Body of pancreas (tissue), 4 donors: ENCODE results near the gene VEZT. TPM values are rescaled to one million over a fixed set of nuclear protein-coding genes. Genes with fewer than 3 reads are reported as not detected.
"Not testable (repeated sequence)": the region's sequence is repeated elsewhere in the genome, so short reads cannot be mapped to it uniquely, and the experiment has no call there.

Source experiments
- ATAC-seq: fragments of 150-250 bp; one replicate; pipeline ENCODE4 v1.9.1; 2016
- DNase-seq, 4 donors: peaks; one replicate each; pipeline ENCODE4 v3.0.0-alpha.2; 2019
- H3K27ac ChIP-seq, 4 donors: fragments of 200-600 bp; sonication (generic); 1 replicate in 3 of 4; 2 replicates in 1 of 4; pipeline versions ENCODE4 v1.5.1 to v1.6.1; 2016 to 2019; ENCODE audit warnings: mild to moderate bottlenecking in 1 of 4, mixed read lengths in 1 of 4, moderate library complexity in 1 of 4
- H3K27me3 ChIP-seq, 2 donors: fragments of 200-600 bp; sonication (generic); one replicate each; pipeline ENCODE4 v1.6.0; 2016; ENCODE audit warnings: mild to moderate bottlenecking in 1 of 2
- H3K36me3 ChIP-seq, 2 donors: fragments of 200-600 bp; sonication (generic); replicated peaks in 1 of 2; 2 replicates each; pipeline ENCODE4 v1.5.1; 2016; ENCODE audit warnings: low read depth in 2 of 2; ENCODE audit not compliant: insufficient read depth in 1 of 2
- H3K4me1 ChIP-seq: fragments of 200-600 bp; sonication (generic); one replicate; pipeline ENCODE4 v1.6.0; 2016
- H3K4me3 ChIP-seq, 2 donors: fragments of 200-600 bp; sonication (generic); 1 replicate in 1 of 2; 2 replicates in 1 of 2; pipeline ENCODE4 v1.5.1; 2016 to 2019
- H3K9me3 ChIP-seq, 3 donors: fragments of 200-600 bp; sonication (generic); 1 replicate in 2 of 3; 2 replicates in 1 of 3; pipeline ENCODE4 v1.5.1; 2016
- CTCF ChIP-seq, 7 experiments: fragments of 450-650 bp in 4 of 7; fragments of 200-600 bp in 3 of 7; sonication (generic) in 3 of 7; IDR thresholded peaks; one replicate each; pipeline ENCODE4 v1.5.1; 2016 to 2019; ENCODE audit warnings: antibody characterized with exemption in 7 of 7
- POLR2A ChIP-seq, 3 donors: fragments of 450-650 bp; IDR thresholded peaks; one replicate each; pipeline ENCODE4 v1.6.1; 2016; ENCODE audit warnings: antibody characterized with exemption in 3 of 3, mild to moderate bottlenecking in 2 of 3
- WGBS, 2 donors: methylation state at CpG; one replicate each; pipeline ENCODE4 v1.1.5; 2017; 5-methylcytosine and 5-hydroxymethylcytosine counted together
- intact Hi-C: fragments of 100-400 bp; cut with DNase I; formaldehyde crosslinking; loops from one replicate; pipeline ENCODE4 v1.15.1; 2023
- total RNA-seq, 2 donors: library from RNA; depleted of rRNA; stranded (reverse); fragments of >200 nt; gene quantifications; one replicate each; pipeline ENCODE4 v1.1.0, GENCODE V29; 2016

Gene VEZT
- total RNA-seq, 2 donors from 2014 or later, result 50.8 to 56.4 TPM

- no peaks in the 10 kb centered on the region for H3K27me3 ChIP-seq
- H3K4me1 ChIP-seq, result no peaks in the 10 kb centered on the region
- no peaks in the 10 kb centered on the region for H3K36me3 ChIP-seq
- no peaks in the 10 kb centered on the region for H3K9me3 ChIP-seq
- no peak overlapping the region for H3K27ac ChIP-seq
- TF ChIP-seq CTCF (IDR thresholded peaks at IDR 0.05) (no peak), POLR2A (IDR thresholded peaks at IDR 0.05) (no peak)
- ATAC-seq (no peak), DNase-seq (no peak)
- H3K4me3 ChIP-seq, result no peak overlapping the region
- intact Hi-C loops, result no loop called here
Measured at GRCh38 chr12:95192271-95192670, 25.3 kb upstream of the VEZT start.

- no peaks in the 10 kb centered on the region for H3K27me3 ChIP-seq
- no peaks in the 10 kb centered on the region for H3K9me3 ChIP-seq
- 94% methylated on average over 3 of the region's 3 CpGs for WGBS, 2 donors
- no peak for DNase-seq
- H3K4me1 ChIP-seq, result no peaks in the 10 kb centered on the region
- no peak for TF ChIP-seq CTCF (IDR thresholded peaks at IDR 0.05)
- TF ChIP-seq POLR2A (IDR thresholded peaks at IDR 0.05), result no peak
- no peaks in the 10 kb centered on the region for H3K36me3 ChIP-seq
- no peak for ATAC-seq
- no peak overlapping the region for H3K27ac ChIP-seq
- intact Hi-C loops, result no loop called here
- no peak overlapping the region for H3K4me3 ChIP-seq
Measured at GRCh38 chr12:95193139-95193538, 24.5 kb upstream of the VEZT start.

- no peaks in the 10 kb centered on the region for H3K9me3 ChIP-seq
- peaks cover 8% of the 10 kb centered on the region for H3K4me1 ChIP-seq
- WGBS, 2 donors, result 67 to 69% methylated on average over 3 of the region's 3 CpGs
- H3K27ac ChIP-seq, result no peak overlapping the region
- no peaks in the 10 kb centered on the region for H3K36me3 ChIP-seq
- no peak overlapping the region for H3K4me3 ChIP-seq
- DNase-seq (no peak), ATAC-seq (no peak)
- intact Hi-C loops, result no loop called here
- TF ChIP-seq POLR2A (IDR thresholded peaks at IDR 0.05) (no peak), CTCF (IDR thresholded peaks at IDR 0.05) (no peak)
- H3K27me3 ChIP-seq, result no peaks in the 10 kb centered on the region
Measured at GRCh38 chr12:95195122-95195521, 22.5 kb upstream of the VEZT start.

GRCh38 chr12:95196875-95197569 lies 20.6 kb upstream of the VEZT start:
- H3K27ac ChIP-seq, intact Hi-C loops, H3K9me3 ChIP-seq, ATAC-seq, DNase-seq, H3K27me3 ChIP-seq, H3K4me3 ChIP-seq, H3K36me3 ChIP-seq: not testable (repeated sequence)
- H3K4me1 ChIP-seq, result peaks cover 25% of the 10 kb centered on the region
- WGBS, 2 donors, result 93 to 96% methylated on average over 7 of the region's 7 CpGs

GRCh38 chr12:95197636-95198035 lies 20.0 kb upstream of the VEZT start:
- ATAC-seq (no peak), DNase-seq (no peak)
- Histone ChIP-seq H3K36me3 (no peaks in the 10 kb centered on the region), H3K4me1 (peaks cover 28% of the 10 kb centered on the region), H3K27ac (no peak overlapping the region), H3K4me3 (no peak overlapping the region), H3K9me3 (no peaks in the 10 kb centered on the region), H3K27me3 (no peaks in the 10 kb centered on the region)
- TF ChIP-seq POLR2A (IDR thresholded peaks at IDR 0.05), result no peak
- TF ChIP-seq CTCF (IDR thresholded peaks at IDR 0.05), result no peak
- WGBS, 2 donors, result 67 to 72% methylated on average over 2 of the region's 2 CpGs
- intact Hi-C loops, result no loop called here
